MM.1S (cell line): Measurements from ENCODE around the gene PLA2G15.

Experiments used
- DNase-seq: peaks from one replicate; pipeline ENCODE4 v3.0.0-alpha.2; 2015
- H2AFZ ChIP-seq: fragments of 300-600 bp; sonication (generic); 2 replicates; pipeline ENCODE4 v1.6.0; 2016; ENCODE audit warnings: antibody characterized with exemption, low read length
- H3F3A ChIP-seq: fragments of 300-600 bp; sonication (generic); 2 replicates; pipeline ENCODE4 v1.6.1; 2016; ENCODE audit warnings: mild to moderate bottlenecking, antibody characterized with exemption, low read length, moderate library complexity, mixed read lengths; ENCODE audit not compliant: insufficient read depth
- H3K27ac ChIP-seq: fragments of 300-600 bp; sonication (generic); 2 replicates; pipeline ENCODE4 v1.5.1; 2016; ENCODE audit warnings: mild to moderate bottlenecking, low read length
- H3K27me3 ChIP-seq: fragments of 300-600 bp; sonication (generic); replicated peaks from 2 replicates; pipeline ENCODE4 v1.6.0; 2016; ENCODE audit warnings: low read length; ENCODE audit not compliant: insufficient read depth
- H3K36me3 ChIP-seq: fragments of 300-600 bp; sonication (generic); replicated peaks from 2 replicates; pipeline ENCODE4 v1.6.1; 2016; ENCODE audit warnings: mild to moderate bottlenecking, low read length, mixed read lengths; ENCODE audit not compliant: insufficient read depth
- H3K4me1 ChIP-seq: fragments of 300-600 bp; sonication (generic); 2 replicates; pipeline ENCODE4 v1.6.1; 2016; ENCODE audit warnings: low read length, mixed read lengths
- H3K4me2 ChIP-seq: fragments of 300-600 bp; sonication (generic); 2 replicates; pipeline ENCODE4 v1.6.0; 2016; ENCODE audit warnings: low read depth, low read length
- H3K4me3 ChIP-seq: fragments of 300-600 bp; sonication (generic); 2 replicates; pipeline ENCODE4 v1.5.1; 2016; ENCODE audit warnings: low read length, mixed read lengths
- H3K79me2 ChIP-seq: fragments of 300-600 bp; sonication (generic); 2 replicates; pipeline ENCODE4 v1.6.1; 2016; ENCODE audit warnings: mixed run types, low read length, mixed read lengths
- H3K9ac ChIP-seq: fragments of 300-600 bp; sonication (generic); 2 replicates; pipeline ENCODE4 v1.6.1; 2016; ENCODE audit warnings: low read length, mixed read lengths
- H3K9me2 ChIP-seq: fragments of 300-600 bp; sonication (generic); replicated peaks from 2 replicates; pipeline ENCODE4 v1.6.1; 2016; ENCODE audit warnings: mild to moderate bottlenecking, low read length, mixed read lengths; ENCODE audit not compliant: insufficient read depth
- H3K9me3 ChIP-seq: fragments of 300-600 bp; sonication (generic); replicated peaks from 2 replicates; pipeline ENCODE4 v1.6.1; 2016; ENCODE audit warnings: mild to moderate bottlenecking, low read length, mixed read lengths; ENCODE audit not compliant: insufficient read depth
- H4K20me1 ChIP-seq: fragments of 300-600 bp; sonication (generic); 2 replicates; pipeline ENCODE4 v1.6.1; 2016; ENCODE audit warnings: mild to moderate bottlenecking, low read length, moderate library complexity, mixed read lengths; ENCODE audit not compliant: insufficient read depth
- EZH2 ChIP-seq: fragments of 300-600 bp; sonication (generic); optimal IDR thresholded peaks from 2 replicates; pipeline ENCODE3; 2017; ENCODE audit warnings: low read depth, mild to moderate bottlenecking, antibody characterized with exemption, low read length, mixed read lengths
- EZH2phosphoT487 ChIP-seq: fragments of 300-600 bp; sonication (generic); IDR thresholded peaks from 2 replicates; pipeline ENCODE4 v1.6.1; 2018; ENCODE audit warnings: antibody characterized with exemption, low read length
- TF ChIP-seq, protein P1 (sequence below): fragments of 300-600 bp; sonication (generic); IDR thresholded peaks from 2 replicates; pipeline ENCODE4 v1.5.1; 2016; ENCODE audit warnings: antibody characterized with exemption, low read length, mixed read lengths

The PLA2G15 gene

DNA sequence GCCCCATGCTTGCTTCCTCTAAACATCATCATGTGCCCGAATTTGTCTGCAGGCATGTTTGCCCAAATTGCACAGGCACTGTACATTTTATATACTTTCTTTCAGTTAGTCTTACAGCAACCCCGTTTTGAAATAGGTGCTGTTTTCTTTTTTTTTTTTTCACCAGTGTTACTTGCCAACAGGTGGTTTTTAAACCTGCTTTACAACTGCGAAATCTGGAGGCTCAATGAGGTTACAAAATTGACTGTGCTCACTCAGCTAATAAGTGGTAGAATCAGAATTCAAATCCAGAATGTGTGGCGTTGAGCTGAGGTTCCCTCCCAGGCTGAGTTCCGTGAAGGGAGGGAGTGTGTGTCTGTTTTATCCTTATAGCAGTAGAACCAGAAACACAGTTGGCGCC, 5.8 kb downstream of the PLA2G15 start:
- Histone ChIP-seq H3K27ac (peak overlapping the region; percentile 100), H3K4me2 (peak overlapping the region; percentile 97)

DNA sequence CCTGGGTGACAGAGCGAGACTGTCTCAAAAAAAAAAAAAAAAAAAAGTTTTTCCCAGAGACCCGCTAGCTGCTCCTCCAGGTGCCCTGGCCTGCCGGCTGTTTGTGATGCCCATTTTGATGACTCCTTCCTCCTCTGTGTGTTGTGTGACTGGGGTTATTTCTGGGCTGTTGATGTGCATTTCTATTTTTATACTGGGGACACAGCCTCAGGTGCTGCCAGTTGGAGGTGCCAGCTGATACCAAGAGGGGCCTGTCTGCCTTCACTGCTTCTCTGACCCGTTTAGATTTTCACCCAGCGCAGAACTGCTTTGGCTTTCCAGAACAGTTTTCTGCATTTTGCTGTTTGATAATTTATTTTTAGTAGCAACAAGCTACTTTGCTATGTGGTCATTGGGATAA, 6.7 kb downstream of the PLA2G15 start:
- Histone ChIP-seq H3F3A (peaks cover 55% of the 10 kb centered on the region), H3K27ac (peak overlapping the region; percentile 100), H3K9me2 (no peaks in the 10 kb centered on the region), H3K36me3 (peaks cover 6% of the 10 kb centered on the region), H2AFZ (no peak overlapping the region), H3K4me1 (peaks cover 89% of the 10 kb centered on the region), H3K4me3 (peak overlapping the region; percentile 48), H3K9me3 (no peaks in the 10 kb centered on the region), H3K79me2 (peaks cover 66% of the 10 kb centered on the region), H3K27me3 (no peaks in the 10 kb centered on the region), H3K9ac (peak overlapping the region; percentile 92), H3K4me2 (peak overlapping the region; percentile 97), H4K20me1 (no peaks in the 10 kb centered on the region)
- peak; percentile 93 for DNase-seq
- TF ChIP-seq EZH2phosphoT487: no peak
- TF ChIP-seq EZH2: no peak
- TF ChIP-seq, protein P1, sequence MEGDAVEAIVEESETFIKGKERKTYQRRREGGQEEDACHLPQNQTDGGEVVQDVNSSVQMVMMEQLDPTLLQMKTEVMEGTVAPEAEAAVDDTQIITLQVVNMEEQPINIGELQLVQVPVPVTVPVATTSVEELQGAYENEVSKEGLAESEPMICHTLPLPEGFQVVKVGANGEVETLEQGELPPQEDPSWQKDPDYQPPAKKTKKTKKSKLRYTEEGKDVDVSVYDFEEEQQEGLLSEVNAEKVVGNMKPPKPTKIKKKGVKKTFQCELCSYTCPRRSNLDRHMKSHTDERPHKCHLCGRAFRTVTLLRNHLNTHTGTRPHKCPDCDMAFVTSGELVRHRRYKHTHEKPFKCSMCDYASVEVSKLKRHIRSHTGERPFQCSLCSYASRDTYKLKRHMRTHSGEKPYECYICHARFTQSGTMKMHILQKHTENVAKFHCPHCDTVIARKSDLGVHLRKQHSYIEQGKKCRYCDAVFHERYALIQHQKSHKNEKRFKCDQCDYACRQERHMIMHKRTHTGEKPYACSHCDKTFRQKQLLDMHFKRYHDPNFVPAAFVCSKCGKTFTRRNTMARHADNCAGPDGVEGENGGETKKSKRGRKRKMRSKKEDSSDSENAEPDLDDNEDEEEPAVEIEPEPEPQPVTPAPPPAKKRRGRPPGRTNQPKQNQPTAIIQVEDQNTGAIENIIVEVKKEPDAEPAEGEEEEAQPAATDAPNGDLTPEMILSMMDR: peak; percentile 8; the same call in 1 of the 2 replicates

More for the DNA sequence above, 5.8 kb downstream of the PLA2G15 start:
- no peak overlapping the region; the same call in 1 of the 2 replicates for H3K4me3 ChIP-seq
- no peaks in the 10 kb centered on the region for H4K20me1 ChIP-seq
- no peaks in the 10 kb centered on the region for H3K9me2 ChIP-seq
- H3F3A ChIP-seq: peaks cover 46% of the 10 kb centered on the region
- H3K27me3 ChIP-seq: no peaks in the 10 kb centered on the region
- TF ChIP-seq EZH2 (no peak), EZH2phosphoT487 (no peak)
- TF ChIP-seq, protein P1: no peak
- DNase-seq: peak; percentile 77
- H2AFZ ChIP-seq: no peak overlapping the region
- peaks cover 5% of the 10 kb centered on the region for H3K36me3 ChIP-seq
- peaks cover 87% of the 10 kb centered on the region for H3K4me1 ChIP-seq
- H3K9me3 ChIP-seq: no peaks in the 10 kb centered on the region
- peak overlapping the region; percentile 92 for H3K9ac ChIP-seq
- peaks cover 72% of the 10 kb centered on the region for H3K79me2 ChIP-seq

DNA sequence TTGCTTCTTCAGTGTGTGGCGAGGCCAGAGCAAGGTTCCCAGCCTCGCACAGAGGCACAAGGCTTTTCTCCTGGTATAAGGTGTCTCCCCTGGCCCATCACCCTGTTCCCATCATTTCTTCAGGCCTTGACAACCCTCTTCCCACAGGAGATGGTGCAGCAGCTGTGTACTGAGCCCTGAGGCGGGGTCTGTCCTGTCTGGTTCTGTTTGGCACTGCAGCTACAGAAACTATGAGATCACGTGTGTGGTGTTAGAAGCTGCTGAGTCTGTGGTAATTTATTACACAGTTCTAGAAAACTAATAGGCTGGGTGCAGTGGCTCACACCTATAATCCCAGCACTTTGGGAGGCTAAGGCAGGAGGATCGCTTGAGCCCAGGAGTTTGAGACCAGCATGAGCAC, 7.2 kb downstream of the PLA2G15 start:
- H3K36me3 ChIP-seq: peaks cover 6% of the 10 kb centered on the region
- H3F3A ChIP-seq: peaks cover 60% of the 10 kb centered on the region
- no peak overlapping the region for H2AFZ ChIP-seq
- H3K9ac ChIP-seq: peak overlapping the region; percentile 92
- H3K4me2 ChIP-seq: peak overlapping the region; percentile 97
- H3K4me3 ChIP-seq: peak overlapping the region; percentile 48
- H4K20me1 ChIP-seq: no peaks in the 10 kb centered on the region
- H3K9me3 ChIP-seq: no peaks in the 10 kb centered on the region
- H3K4me1 ChIP-seq: peaks cover 87% of the 10 kb centered on the region
- H3K9me2 ChIP-seq: no peaks in the 10 kb centered on the region
- TF ChIP-seq, protein P1: no peak
- no peak for TF ChIP-seq EZH2phosphoT487
- no peak for TF ChIP-seq EZH2
- peaks cover 61% of the 10 kb centered on the region for H3K79me2 ChIP-seq
- DNase-seq: peak; percentile 86
- H3K27ac ChIP-seq: peak overlapping the region; percentile 100
- H3K27me3 ChIP-seq: no peaks in the 10 kb centered on the region
